Kidney epithelial cell (primary cell): ENCODE results near the gene PID1. TPM values are rescaled to one million over a fixed set of nuclear protein-coding genes. Genes with fewer than 3 reads are reported as not detected.

Source experiments
- DNase-seq: peaks from one replicate; pipeline ENCODE4 v3.0.0-alpha.2; 2010; ENCODE audit warnings: low read depth
- H3K27me3 ChIP-seq: 2 replicates; pipeline ENCODE4 v1.6.0; 2011; ENCODE audit warnings: low read length; ENCODE audit not compliant: control insufficient read depth, insufficient read depth
- H3K36me3 ChIP-seq: 2 replicates; pipeline ENCODE4 v1.5.1; 2011; ENCODE audit warnings: low read length; ENCODE audit not compliant: control insufficient read depth, insufficient read depth
- H3K4me3 ChIP-seq: 2 replicates; pipeline ENCODE4 v1.5.1; 2011; ENCODE audit warnings: low read depth, mild to moderate bottlenecking, control low read depth, low read length
- total RNA-seq: library from RNA; depleted of rRNA; stranded (reverse); fragments of >200 nt; gene quantifications from 2 replicates; pipeline ENCODE4 v1.2.3, GENCODE V29; 2015
- TF ChIP-seq, protein P1 (sequence below): IDR thresholded peaks from 2 replicates; pipeline ENCODE4 v1.5.1; 2011; ENCODE audit warnings: mild to moderate bottlenecking, moderate library complexity, low read length, control low read depth, inconsistent platforms; ENCODE audit not compliant: insufficient read depth, poor library complexity, severe bottlenecking

The PID1 gene
- total RNA-seq, 1 donor from 2014 or later = 0.21 TPM

DNA sequence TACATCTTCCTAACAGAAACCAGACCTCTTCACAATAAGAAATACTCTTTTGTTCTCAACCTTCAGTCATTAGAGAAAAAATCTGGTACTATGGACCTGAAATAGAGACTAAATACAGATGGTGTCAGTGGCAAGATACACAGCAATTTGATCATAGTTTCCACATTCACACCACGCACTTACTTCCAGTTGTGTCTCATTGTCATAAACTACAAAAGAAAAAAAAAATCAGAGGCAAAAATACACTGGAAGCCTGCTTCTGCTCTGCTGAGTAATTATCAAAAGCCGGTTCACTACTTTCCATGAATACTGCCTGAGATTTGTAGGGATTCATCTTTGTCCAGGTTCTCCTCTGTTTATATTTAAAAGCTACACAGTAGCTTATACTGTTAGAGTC, 182.6 kb downstream of the PID1 start:
- Histone ChIP-seq H3K27me3 (no peaks in the 10 kb centered on the region), H3K36me3 (no peaks in the 10 kb centered on the region), H3K4me3 (no peak overlapping the region)
- no peak for DNase-seq
- TF ChIP-seq, protein P1, sequence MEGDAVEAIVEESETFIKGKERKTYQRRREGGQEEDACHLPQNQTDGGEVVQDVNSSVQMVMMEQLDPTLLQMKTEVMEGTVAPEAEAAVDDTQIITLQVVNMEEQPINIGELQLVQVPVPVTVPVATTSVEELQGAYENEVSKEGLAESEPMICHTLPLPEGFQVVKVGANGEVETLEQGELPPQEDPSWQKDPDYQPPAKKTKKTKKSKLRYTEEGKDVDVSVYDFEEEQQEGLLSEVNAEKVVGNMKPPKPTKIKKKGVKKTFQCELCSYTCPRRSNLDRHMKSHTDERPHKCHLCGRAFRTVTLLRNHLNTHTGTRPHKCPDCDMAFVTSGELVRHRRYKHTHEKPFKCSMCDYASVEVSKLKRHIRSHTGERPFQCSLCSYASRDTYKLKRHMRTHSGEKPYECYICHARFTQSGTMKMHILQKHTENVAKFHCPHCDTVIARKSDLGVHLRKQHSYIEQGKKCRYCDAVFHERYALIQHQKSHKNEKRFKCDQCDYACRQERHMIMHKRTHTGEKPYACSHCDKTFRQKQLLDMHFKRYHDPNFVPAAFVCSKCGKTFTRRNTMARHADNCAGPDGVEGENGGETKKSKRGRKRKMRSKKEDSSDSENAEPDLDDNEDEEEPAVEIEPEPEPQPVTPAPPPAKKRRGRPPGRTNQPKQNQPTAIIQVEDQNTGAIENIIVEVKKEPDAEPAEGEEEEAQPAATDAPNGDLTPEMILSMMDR = no peak

DNA sequence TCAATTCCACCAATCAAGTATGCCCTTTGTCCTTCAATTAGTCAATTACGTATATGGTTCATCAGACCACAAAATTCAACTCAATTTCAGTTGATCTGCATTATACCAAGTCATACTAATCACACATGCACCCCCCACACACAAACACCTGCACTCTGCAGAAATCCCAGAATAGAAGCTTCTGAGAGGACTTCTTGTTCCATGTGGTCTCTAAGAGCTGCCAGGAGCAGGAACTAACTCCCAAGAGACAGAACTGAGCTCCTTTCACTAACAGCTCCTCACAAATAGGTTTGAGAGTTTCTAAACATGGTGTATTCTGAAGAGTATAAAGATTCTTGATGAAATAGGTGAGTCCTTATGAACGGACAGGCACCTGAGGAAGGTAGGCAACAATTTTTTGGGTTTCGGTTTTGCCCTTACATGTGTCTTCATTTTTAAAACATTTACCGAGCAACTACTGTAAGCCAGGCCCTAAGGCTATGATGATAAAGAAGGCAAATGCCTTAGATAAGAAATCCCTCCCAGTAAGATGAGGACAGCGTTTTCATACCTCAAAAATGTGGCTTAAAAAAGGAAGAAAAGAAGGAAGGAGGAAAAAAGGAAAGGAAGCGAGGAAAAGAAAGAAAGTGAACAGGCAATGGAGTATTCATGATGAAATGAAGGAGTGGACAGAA, 183.1 kb downstream of the PID1 start:
- DNase-seq = no peak
- H3K36me3 ChIP-seq = no peaks in the 10 kb centered on the region
- TF ChIP-seq, protein P1 = no peak

DNA sequence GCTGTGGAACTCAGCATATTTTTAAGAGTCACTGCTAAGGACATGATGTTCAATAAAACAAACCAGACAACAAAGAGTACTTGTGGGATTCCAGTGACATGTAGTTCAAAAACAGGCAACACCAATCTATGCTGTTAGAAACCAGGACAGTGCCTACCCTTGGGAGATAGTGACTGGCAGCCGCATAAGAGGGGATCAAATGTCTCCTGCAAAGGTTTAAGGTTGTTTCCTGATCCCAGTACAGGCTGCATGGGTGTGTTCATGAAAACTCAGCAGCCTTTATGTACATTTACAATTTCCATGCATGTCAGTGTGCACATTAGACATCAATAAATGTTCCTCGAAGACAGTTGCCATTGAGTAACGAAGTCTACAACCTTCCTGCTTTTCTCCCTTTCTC, 183.8 kb downstream of the PID1 start:
- no peak for DNase-seq
- Histone ChIP-seq H3K36me3 (no peaks in the 10 kb centered on the region), H3K27me3 (no peaks in the 10 kb centered on the region), H3K4me3 (no peak overlapping the region)
- TF ChIP-seq, protein P1 = no peak

More for the DNA sequence above, 183.1 kb downstream of the PID1 start:
- no peak overlapping the region for H3K4me3 ChIP-seq
- no peaks in the 10 kb centered on the region for H3K27me3 ChIP-seq

DNA sequence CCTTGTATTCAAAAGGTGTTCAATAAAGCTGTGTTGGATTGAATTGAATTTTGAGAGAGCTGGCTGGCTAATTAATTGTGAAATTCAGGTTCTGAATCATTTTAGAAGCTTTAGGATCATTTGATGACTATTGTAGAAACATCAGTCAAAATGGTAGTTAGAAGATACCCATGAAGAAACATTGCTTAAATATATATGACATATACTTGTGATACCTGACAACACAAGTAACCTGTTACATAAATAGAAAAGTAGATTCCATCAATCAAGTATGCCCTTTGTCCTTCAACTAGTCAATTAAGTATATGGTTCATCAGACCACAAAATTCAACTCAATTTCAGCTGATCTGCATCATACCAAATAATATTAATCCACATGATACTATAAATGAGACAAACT, 185.6 kb downstream of the PID1 start:
- H3K4me3 ChIP-seq = no peak overlapping the region
- no peak for DNase-seq
- no peaks in the 10 kb centered on the region for H3K36me3 ChIP-seq
- TF ChIP-seq, protein P1 = no peak
- no peaks in the 10 kb centered on the region for H3K27me3 ChIP-seq

DNA sequence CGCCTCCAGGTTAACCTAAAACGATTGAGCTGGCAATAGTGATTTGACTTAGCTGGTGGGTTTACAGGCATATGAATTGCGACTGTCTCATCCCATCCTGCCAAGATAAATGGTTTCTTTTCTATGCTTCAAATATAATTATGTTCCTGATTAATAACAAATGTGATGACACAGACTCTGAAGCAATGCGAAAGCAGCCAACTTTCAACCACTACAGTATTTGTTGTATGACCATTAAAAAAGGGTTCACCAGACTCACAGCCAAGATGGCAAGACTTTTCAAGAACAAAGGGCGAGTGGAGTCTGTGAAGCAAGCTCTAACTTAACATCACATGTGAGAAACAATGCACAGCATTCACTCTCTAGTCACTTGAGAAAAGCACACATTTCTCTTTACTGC, 186.6 kb downstream of the PID1 start:
- Histone ChIP-seq H3K4me3 (no peak overlapping the region), H3K27me3 (no peaks in the 10 kb centered on the region), H3K36me3 (no peaks in the 10 kb centered on the region)
- DNase-seq = no peak
- TF ChIP-seq, protein P1 = no peak
